ENCODE data around the gene CABP5.

- TF ChIP-seq CTCF (IDR thresholded peaks at IDR 0.05) (no peak), POLR2A (IDR thresholded peaks at IDR 0.05) (no peak), POLR2AphosphoS5 (IDR thresholded peaks at IDR 0.05) (no peak), EP300 (IDR thresholded peaks at IDR 0.05) (no peak)
These were observed 9.2 kb upstream of the CABP5 start for GRCh38 chr19:48053076-48053475.

All from upper lobe of left lung (tissue), 4 donors.